Panc1 (cell line): ENCODE results near the gene NDRG2.

Experiments
- POLR2AphosphoS5 ChIP-seq: IDR thresholded peaks from 2 replicates; pipeline ENCODE4 v1.6.1; 2012; ENCODE audit warnings: mild to moderate bottlenecking, low read depth, low read length, moderate library complexity
- SIN3A ChIP-seq: IDR thresholded peaks from 2 replicates; pipeline ENCODE4 v1.6.1; 2012; ENCODE audit warnings: low read depth, mild to moderate bottlenecking, low read length, moderate library complexity, borderline replicate concordance; ENCODE audit not compliant: insufficient read depth
- TCF7L2 ChIP-seq: IDR thresholded peaks from 2 replicates; pipeline ENCODE4 v1.6.1; 2011; ENCODE audit warnings: mild to moderate bottlenecking, low read depth, low read length, inconsistent platforms
- TF ChIP-seq, protein P1 (sequence below): fragments of 450-650 bp; IDR thresholded peaks from 2 replicates; pipeline ENCODE4 v1.5.1; 2017; ENCODE audit warnings: mild to moderate bottlenecking
- TF ChIP-seq, protein P2 (sequence below), 2 experiments: IDR thresholded peaks; 2 replicates each; pipeline ENCODE4 v1.6.1; 2011 to 2012; ENCODE audit warnings: low read depth in 2 of 2, control low read depth in 1 of 2, low read length in 1 of 2, mild to moderate bottlenecking in 1 of 2, moderate library complexity in 1 of 2; ENCODE audit not compliant: insufficient read depth in 1 of 2

DNA sequence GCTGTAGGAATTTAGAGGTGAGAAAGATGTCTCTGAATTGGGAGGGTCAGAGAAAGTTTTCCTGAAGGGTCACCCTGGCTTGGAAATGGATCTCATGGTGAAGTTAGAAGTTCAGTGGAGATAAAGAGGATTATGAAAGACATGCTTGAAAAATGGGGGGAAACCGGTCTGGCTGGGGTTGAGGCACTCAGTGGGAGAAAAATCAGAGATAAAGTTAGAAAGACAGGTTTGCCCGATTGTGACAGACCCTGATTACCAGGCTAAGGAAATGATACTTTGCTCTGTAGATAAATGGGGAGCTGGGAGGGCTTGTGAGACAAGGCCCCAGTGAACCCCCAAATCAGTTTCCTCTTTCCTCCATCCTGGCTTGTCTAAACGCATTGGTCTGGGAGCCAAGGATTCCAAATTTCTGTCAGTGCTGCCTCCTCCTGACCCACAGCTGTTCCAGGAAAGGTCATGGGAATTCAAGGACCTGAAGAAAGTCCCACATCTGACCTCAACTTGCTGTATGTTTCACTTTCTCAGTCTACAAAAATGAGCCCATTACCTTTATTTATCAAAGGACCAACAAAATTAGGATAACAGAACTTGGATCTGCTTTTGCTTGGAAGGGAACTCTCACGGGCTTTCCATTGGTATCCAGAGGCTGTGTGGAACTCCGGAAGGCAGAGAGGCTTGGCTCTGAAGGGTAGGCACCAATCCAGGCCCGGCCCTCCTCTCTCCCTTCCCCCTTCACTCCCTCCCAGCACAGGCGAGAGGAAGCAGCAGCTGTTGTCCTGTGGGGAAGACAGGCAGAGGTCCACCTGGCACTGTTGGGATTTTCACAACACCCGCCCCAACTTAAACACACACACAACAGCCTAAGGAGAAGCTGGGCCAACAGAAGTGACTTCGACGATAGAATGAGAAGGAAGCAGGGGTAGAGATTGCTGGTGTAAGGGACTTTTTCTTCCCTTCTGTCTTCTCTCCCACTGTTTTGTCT is 13.9 kb upstream of the NDRG2 start:
- TF ChIP-seq, protein P1, sequence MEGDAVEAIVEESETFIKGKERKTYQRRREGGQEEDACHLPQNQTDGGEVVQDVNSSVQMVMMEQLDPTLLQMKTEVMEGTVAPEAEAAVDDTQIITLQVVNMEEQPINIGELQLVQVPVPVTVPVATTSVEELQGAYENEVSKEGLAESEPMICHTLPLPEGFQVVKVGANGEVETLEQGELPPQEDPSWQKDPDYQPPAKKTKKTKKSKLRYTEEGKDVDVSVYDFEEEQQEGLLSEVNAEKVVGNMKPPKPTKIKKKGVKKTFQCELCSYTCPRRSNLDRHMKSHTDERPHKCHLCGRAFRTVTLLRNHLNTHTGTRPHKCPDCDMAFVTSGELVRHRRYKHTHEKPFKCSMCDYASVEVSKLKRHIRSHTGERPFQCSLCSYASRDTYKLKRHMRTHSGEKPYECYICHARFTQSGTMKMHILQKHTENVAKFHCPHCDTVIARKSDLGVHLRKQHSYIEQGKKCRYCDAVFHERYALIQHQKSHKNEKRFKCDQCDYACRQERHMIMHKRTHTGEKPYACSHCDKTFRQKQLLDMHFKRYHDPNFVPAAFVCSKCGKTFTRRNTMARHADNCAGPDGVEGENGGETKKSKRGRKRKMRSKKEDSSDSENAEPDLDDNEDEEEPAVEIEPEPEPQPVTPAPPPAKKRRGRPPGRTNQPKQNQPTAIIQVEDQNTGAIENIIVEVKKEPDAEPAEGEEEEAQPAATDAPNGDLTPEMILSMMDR: no peak
- TF ChIP-seq, protein P2, sequence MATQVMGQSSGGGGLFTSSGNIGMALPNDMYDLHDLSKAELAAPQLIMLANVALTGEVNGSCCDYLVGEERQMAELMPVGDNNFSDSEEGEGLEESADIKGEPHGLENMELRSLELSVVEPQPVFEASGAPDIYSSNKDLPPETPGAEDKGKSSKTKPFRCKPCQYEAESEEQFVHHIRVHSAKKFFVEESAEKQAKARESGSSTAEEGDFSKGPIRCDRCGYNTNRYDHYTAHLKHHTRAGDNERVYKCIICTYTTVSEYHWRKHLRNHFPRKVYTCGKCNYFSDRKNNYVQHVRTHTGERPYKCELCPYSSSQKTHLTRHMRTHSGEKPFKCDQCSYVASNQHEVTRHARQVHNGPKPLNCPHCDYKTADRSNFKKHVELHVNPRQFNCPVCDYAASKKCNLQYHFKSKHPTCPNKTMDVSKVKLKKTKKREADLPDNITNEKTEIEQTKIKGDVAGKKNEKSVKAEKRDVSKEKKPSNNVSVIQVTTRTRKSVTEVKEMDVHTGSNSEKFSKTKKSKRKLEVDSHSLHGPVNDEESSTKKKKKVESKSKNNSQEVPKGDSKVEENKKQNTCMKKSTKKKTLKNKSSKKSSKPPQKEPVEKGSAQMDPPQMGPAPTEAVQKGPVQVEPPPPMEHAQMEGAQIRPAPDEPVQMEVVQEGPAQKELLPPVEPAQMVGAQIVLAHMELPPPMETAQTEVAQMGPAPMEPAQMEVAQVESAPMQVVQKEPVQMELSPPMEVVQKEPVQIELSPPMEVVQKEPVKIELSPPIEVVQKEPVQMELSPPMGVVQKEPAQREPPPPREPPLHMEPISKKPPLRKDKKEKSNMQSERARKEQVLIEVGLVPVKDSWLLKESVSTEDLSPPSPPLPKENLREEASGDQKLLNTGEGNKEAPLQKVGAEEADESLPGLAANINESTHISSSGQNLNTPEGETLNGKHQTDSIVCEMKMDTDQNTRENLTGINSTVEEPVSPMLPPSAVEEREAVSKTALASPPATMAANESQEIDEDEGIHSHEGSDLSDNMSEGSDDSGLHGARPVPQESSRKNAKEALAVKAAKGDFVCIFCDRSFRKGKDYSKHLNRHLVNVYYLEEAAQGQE (IDR thresholded peaks at IDR 0.05; ENCODE audit: insufficient read depth in 1 of 2, low read depth in 2 of 2, low read length in 1 of 2): no peak
- TF ChIP-seq POLR2AphosphoS5 (no peak), TCF7L2 (no peak), SIN3A (no peak)
